ENCODE results near the gene FAM162B.
"Not testable (repeated sequence)": the region's sequence is repeated elsewhere in the genome, so short reads cannot be mapped to it uniquely, and the experiment has no call there.

Gene FAM162B

DNA sequence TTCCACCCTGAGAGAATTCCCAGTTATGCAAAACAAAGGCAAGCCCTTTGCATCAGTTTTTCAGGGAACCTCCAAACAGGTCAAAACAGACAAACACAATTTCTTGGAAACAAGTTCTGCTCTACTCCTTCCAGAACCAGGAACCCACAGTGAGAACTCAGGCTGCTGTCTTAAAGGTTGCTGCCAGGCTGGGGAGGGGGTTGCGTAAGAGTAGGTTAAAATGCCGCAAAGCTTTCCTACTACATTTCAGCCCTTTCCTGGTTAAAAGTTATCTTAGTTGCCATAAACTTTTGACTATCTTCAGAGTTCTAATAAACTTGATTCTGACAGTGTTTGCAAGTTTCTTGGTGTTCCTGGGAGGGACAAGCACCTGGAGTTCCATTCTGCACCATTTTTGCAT lies 50.8 kb downstream of the FAM162B start:
- no peak for DNase-seq

DNA sequence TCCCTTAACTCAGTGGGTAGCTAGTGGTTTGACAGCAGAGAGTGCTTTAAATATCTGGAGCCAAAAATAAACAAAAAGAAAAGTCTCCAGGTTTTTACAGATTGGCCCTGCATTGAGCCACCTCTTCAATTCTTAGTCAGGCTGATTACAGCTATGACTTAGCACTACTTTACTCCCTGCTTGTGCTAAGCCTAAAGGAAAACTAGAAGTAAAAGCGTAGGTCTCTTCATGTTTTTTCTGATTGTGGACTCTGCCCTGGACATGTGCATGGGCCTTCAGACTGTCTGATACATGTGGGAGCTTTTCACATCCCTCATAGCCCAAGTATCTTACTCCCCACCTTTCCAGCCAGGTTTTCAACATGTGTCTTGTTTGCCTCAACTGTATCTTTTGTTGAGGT lies 51.2 kb downstream of the FAM162B start:
- no peak for DNase-seq

DNA sequence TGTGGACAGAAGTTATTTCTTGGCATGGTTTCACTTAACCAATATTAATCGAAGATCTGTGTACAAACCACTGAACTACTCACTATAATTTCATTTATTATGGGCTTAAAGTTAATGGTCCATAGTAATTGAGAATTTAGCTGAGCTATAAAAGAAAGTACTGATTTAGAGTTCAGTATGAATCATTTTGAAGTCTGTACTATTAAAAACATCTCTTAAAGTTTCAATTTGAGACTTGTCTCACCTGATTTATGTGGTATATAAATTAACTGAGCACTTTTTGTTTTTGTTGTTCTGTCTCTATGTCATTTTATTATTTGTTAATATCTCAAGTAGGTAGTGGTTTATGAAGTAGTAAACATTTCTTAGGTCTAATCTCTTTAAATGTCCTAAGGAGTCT lies 59.6 kb downstream of the FAM162B start:
- DNase-seq: no peak

DNA sequence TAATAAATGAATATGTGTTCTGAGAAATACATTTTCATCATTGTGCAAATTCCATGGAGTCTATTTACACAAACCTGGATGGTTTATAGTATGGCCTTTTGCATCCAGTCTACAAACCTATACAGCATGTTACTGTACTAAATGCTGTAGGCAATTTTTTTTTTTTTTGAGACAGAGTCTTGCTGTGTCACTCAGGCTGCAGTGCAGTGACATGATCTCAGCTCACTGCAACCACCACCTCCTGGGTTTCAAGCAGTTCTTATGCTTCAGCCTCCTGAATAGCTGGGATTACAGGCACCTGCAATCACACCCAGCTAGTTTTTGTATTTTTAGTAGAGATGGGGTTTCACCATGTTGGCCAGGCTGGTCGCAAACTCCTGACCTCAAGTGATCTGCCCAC lies 61.6 kb downstream of the FAM162B start:
- not testable (repeated sequence) for DNase-seq

Measured in left hindlimb (tissue), 1 donor.